ENCODE results near the gene GLYAT. TPM values are rescaled to one million over a fixed set of nuclear protein-coding genes. Genes with fewer than 3 reads are reported as not detected.

The GLYAT gene
- polyA plus RNA-seq, 1 donor from 2014 or later, result not detected

GRCh38 chr11:58771458-58771855 lies 39.7 kb upstream of the GLYAT start:
- no peak for TF ChIP-seq EZH2 (IDR thresholded peaks at IDR 0.05; ENCODE audit: borderline replicate concordance, insufficient read depth, low read length, poor library complexity, severe bottlenecking)
- no peak for TF ChIP-seq REST (IDR thresholded peaks at IDR 0.05; ENCODE audit: borderline replicate concordance)
- TF ChIP-seq CTCF (IDR thresholded peaks at IDR 0.05; ENCODE audit: poor library complexity, severe bottlenecking), result no peak
- TF ChIP-seq TAF1 (IDR thresholded peaks at IDR 0.05; ENCODE audit: low read depth), result no peak
- TF ChIP-seq EP300 (conservative IDR thresholded peaks at IDR 0.05; ENCODE audit: poor library complexity, severe bottlenecking), result no peak
- TF ChIP-seq POLR2AphosphoS5 (IDR thresholded peaks at IDR 0.05), result no peak
- no peak for TF ChIP-seq RAD21 (conservative IDR thresholded peaks at IDR 0.05)
- no peak for TF ChIP-seq SMC3 (conservative IDR thresholded peaks at IDR 0.05; ENCODE audit: poor library complexity)
- no peak for TF ChIP-seq MXI1 (conservative IDR thresholded peaks at IDR 0.05; ENCODE audit: poor library complexity, severe bottlenecking)
- Histone ChIP-seq H3K4me3 (ENCODE audit: low read length) (no peak overlapping the region), H3K36me3 (ENCODE audit: insufficient read depth, low read length) (no peaks in the 10 kb centered on the region), H3K9me3 (ENCODE audit: low read length) (no peaks in the 10 kb centered on the region), H2AFZ (ENCODE audit: low read depth, low read length) (no peak overlapping the region), H3K4me2 (ENCODE audit: low read length) (no peak overlapping the region), H4K20me1 (ENCODE audit: insufficient read depth) (no peaks in the 10 kb centered on the region), H3K27ac (ENCODE audit: low read length) (no peak overlapping the region), H3K27me3 (ENCODE audit: insufficient read depth, low read depth, low read length) (no peaks in the 10 kb centered on the region), H3K9me2 (ENCODE audit: insufficient read depth, low read length) (no peaks in the 10 kb centered on the region), H3K9ac (ENCODE audit: low read length) (no peak overlapping the region), H3K79me2 (replicated peaks; ENCODE audit: insufficient read depth, low read length) (no peaks in the 10 kb centered on the region), H3F3A (ENCODE audit: insufficient read depth, low read length, poor library complexity, severe bottlenecking) (no peaks in the 10 kb centered on the region)

- no peak overlapping the region for H3K27ac ChIP-seq (ENCODE audit: low read length)
- H3F3A ChIP-seq (ENCODE audit: insufficient read depth, low read length, poor library complexity, severe bottlenecking), result no peaks in the 10 kb centered on the region
- H2AFZ ChIP-seq (ENCODE audit: low read depth, low read length), result no peak overlapping the region
- no peaks in the 10 kb centered on the region for H3K79me2 ChIP-seq (replicated peaks; ENCODE audit: insufficient read depth, low read length)
- no peaks in the 10 kb centered on the region for H4K20me1 ChIP-seq (ENCODE audit: insufficient read depth)
- no peak overlapping the region for H3K4me2 ChIP-seq (ENCODE audit: low read length)
- H3K36me3 ChIP-seq (ENCODE audit: insufficient read depth, low read length), result no peaks in the 10 kb centered on the region
- no peaks in the 10 kb centered on the region for H3K9me2 ChIP-seq (ENCODE audit: insufficient read depth, low read length)
- no peaks in the 10 kb centered on the region for H3K9me3 ChIP-seq (ENCODE audit: low read length)
- H3K4me3 ChIP-seq (ENCODE audit: low read length), result no peak overlapping the region
- H3K9ac ChIP-seq (ENCODE audit: low read length), result no peak overlapping the region
- TF ChIP-seq MXI1 (conservative IDR thresholded peaks at IDR 0.05; ENCODE audit: poor library complexity, severe bottlenecking), result no peak
- TF ChIP-seq POLR2AphosphoS5 (IDR thresholded peaks at IDR 0.05), result no peak
- TF ChIP-seq EP300 (conservative IDR thresholded peaks at IDR 0.05; ENCODE audit: poor library complexity, severe bottlenecking), result no peak
- TF ChIP-seq TAF1 (IDR thresholded peaks at IDR 0.05; ENCODE audit: low read depth), result no peak
- no peak for TF ChIP-seq SMC3 (conservative IDR thresholded peaks at IDR 0.05; ENCODE audit: poor library complexity)
- no peak for TF ChIP-seq RAD21 (conservative IDR thresholded peaks at IDR 0.05)
- TF ChIP-seq CTCF (IDR thresholded peaks at IDR 0.05; ENCODE audit: poor library complexity, severe bottlenecking), result no peak
- no peak for TF ChIP-seq REST (IDR thresholded peaks at IDR 0.05; ENCODE audit: borderline replicate concordance)
- TF ChIP-seq EZH2 (IDR thresholded peaks at IDR 0.05; ENCODE audit: borderline replicate concordance, insufficient read depth, low read length, poor library complexity, severe bottlenecking), result no peak
- H3K27me3 ChIP-seq (ENCODE audit: insufficient read depth, low read depth, low read length), result no peaks in the 10 kb centered on the region
Observed at GRCh38 chr11:58770627-58771457, 39.1 kb upstream of the GLYAT start.
